Breast epithelium (tissue), 3 donors: ENCODE data around the gene ACACB.

Experiments
- CTCF ChIP-seq, 3 donors: fragments of 450-650 bp; IDR thresholded peaks; one replicate each; pipeline ENCODE4 v1.5.1; 2016 to 2017; ENCODE audit warnings: antibody characterized with exemption in 3 of 3, mild to moderate bottlenecking in 3 of 3, moderate library complexity in 3 of 3
- POLR2A ChIP-seq: fragments of 450-650 bp; IDR thresholded peaks from one replicate; pipeline ENCODE4 v1.6.1; 2016; ENCODE audit warnings: antibody characterized with exemption, mild to moderate bottlenecking, moderate library complexity
- POLR2AphosphoS5 ChIP-seq, 3 donors: sonication (generic); formaldehyde crosslinking; IDR thresholded peaks; one replicate each; pipeline ENCODE4 v1.6.1; 2017; ENCODE audit warnings: antibody characterized with exemption in 3 of 3

- TF ChIP-seq CTCF (IDR thresholded peaks at IDR 0.05) (no peak), POLR2AphosphoS5 (IDR thresholded peaks at IDR 0.05) (no peak), POLR2A (no peak)
Measured at GRCh38 chr12:109082751-109083150, 33.6 kb upstream of the ACACB start.
